LNCAP (cell line): ENCODE data around the gene PPARA.

Experiments used
- CTCF ChIP-seq: fragments of 450-650 bp; IDR thresholded peaks from 2 replicates; pipeline ENCODE4 v1.5.1; 2017; ENCODE audit warnings: mild to moderate bottlenecking

Gene PPARA

DNA sequence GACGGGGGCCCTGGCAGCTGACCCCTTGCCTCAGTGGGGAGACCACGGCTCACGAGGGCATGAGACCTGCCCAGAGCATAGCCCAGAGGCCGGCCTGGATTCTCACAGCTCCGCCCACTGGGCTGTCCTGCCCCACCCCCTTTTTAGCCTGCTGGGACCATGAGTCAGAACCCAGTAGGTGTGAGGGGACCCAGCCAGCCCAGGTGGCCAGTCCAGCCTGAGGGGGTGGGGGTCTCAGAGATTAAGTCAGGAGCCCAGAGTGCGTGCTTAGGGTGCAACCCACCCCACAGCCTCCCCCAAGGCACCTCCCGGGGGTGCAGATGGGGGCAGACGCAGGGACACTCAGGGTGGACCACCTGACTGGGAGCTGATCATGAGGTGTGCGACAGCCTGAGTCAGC, 40.1 kb upstream of the PPARA start:
- no peak for TF ChIP-seq CTCF

DNA sequence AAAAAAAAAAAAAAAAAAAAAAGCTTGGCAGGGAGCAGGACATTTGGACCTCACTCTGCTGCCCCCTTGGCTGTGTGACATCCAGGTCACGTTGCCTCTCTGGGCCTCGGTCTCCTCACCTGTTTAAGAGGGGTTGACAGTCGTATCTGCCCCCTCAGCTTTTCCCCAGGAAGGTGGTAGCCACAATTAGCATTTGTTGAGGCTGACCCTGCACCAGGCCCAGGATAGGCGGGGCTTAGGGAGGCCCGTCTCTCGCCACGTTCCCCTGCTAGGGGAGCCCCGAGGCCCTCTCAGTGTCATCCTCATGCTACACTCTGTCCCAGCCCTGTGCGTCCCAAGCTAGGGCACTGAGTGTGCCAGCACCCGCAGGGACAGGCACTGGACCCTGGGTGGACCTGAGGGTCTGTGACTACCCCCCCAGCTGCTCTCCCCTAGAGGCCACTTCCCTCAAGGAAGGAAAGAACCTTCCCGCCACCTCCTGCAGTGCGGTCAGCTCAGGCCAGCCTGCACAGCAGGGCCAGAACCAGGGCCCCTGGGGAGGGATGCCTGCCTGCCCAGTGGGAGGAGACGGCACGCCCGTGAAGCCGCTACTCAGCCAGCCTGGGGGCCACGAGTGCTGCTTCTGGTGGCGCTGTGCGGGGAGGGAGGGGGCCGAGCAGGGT, 38.5 kb upstream of the PPARA start:
- no peak for TF ChIP-seq CTCF

- TF ChIP-seq CTCF, result no peak
Observed at GRCh38 chr22:46112405-46112804, 37.9 kb upstream of the PPARA start.

DNA sequence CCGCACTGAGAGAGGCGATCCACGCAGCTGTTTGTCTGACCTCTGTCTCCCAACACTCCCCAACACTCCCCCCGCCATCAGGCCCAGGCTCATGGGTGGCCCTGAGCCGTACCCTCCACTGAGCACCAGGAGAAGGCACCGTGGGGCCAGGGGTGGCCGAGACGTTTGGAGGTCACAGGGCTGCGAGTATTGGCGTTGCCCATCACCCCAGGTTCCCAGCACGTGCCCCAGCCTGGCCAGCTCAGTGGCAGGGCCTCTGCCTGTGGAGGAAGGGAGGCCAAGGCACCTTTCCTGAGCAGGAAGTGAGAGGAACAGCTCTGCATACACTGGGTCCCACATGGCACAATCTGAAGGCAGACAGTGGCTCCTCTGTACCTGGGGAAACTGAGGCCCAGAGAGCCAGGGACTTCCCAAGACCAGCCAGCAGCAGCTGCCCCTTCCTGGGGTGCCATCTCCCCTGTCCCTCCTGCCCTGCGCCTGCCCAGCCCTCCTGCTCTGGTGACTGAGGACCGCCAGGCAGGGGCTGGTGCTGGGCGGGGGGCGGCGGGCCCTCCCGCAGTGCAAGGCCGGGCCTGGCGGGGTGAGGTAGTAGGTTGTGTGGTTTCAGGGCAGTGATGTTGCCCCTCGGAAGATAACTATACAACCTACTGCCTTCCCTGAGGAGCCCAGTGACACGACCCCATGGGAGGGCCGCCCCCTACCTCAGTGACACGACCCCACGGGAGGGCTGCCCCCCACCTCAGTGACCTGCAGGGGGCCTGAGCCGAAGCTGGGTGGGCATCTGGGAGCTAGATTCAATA, 37.0 kb upstream of the PPARA start:
- TF ChIP-seq CTCF, result no peak

GRCh38 chr22:46113910-46114517, 36.3 kb upstream of the PPARA start:
- TF ChIP-seq CTCF, result no peak

- TF ChIP-seq CTCF, result no peak
Observed at GRCh38 chr22:46114518-46115387, 35.6 kb upstream of the PPARA start.

DNA sequence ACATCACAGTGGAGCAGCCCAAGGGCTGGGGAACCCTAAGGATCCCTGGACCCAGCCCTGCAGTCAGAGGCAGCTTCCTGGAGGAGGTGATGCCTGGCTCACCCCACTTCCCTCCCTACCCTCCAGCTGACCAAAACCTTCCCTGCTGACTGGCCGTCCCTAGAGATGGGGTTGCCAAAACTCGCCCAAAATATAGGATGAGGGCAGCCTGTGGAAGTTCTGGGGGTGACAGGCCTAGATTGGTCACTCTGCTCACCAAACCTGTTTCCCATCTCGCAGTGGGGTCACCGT, 35.0 kb upstream of the PPARA start:
- no peak for TF ChIP-seq CTCF
